H9 (cell line): ENCODE measurements around the gene MYCBP2. TPM values are rescaled to one million over a fixed set of nuclear protein-coding genes. Genes with fewer than 3 reads are reported as not detected.

Experiments used
- DNase-seq: peaks from one replicate; pipeline ENCODE4 v3.0.0-alpha.2; 2017
- H2AFZ ChIP-seq: one replicate; pipeline ENCODE4 v1.6.1; 2013; ENCODE audit warnings: mild to moderate bottlenecking, low read length, control low read depth, moderate library complexity
- H2AK5ac ChIP-seq: 2 replicates; pipeline ENCODE4 v1.6.1; 2013; ENCODE audit warnings: low read length, control low read depth, mixed read lengths; ENCODE audit not compliant: insufficient read length
- H2BK120ac ChIP-seq: one replicate; pipeline ENCODE4 v1.6.1; 2013; ENCODE audit warnings: low read depth, mild to moderate bottlenecking, low read length, control low read depth, inconsistent platforms; ENCODE audit not compliant: poor library complexity, severe bottlenecking
- H2BK12ac ChIP-seq: 2 replicates; pipeline ENCODE4 v1.6.1; 2013; ENCODE audit warnings: low read length, control low read depth, mixed read lengths, low read depth; ENCODE audit not compliant: insufficient read length
- H2BK15ac ChIP-seq: 2 replicates; pipeline ENCODE4 v1.6.1; 2013; ENCODE audit warnings: low read depth, low read length, control low read depth
- H2BK20ac ChIP-seq: one replicate; pipeline ENCODE4 v1.6.1; 2013; ENCODE audit warnings: low read depth, mild to moderate bottlenecking, low read length, control low read depth, inconsistent platforms; ENCODE audit not compliant: poor library complexity, severe bottlenecking
- H2BK5ac ChIP-seq: 2 replicates; pipeline ENCODE4 v1.6.1; 2013; ENCODE audit warnings: low read length, control low read depth, mixed read lengths; ENCODE audit not compliant: insufficient read length
- H3K14ac ChIP-seq: 2 replicates; pipeline ENCODE4 v1.6.1; 2013; ENCODE audit warnings: low read length, control low read depth; ENCODE audit not compliant: insufficient read depth
- H3K18ac ChIP-seq: 2 replicates; pipeline ENCODE4 v1.6.1; 2013; ENCODE audit warnings: low read depth, mild to moderate bottlenecking, mixed read lengths, low read length, control low read depth; ENCODE audit not compliant: insufficient read length
- H3K23ac ChIP-seq: 2 replicates; pipeline ENCODE4 v1.6.1; 2013; ENCODE audit warnings: low read length, control low read depth, mixed read lengths, low read depth; ENCODE audit not compliant: insufficient read length
- H3K23me2 ChIP-seq: 2 replicates; pipeline ENCODE4 v1.6.1; 2013; ENCODE audit warnings: low read depth, mild to moderate bottlenecking, mixed read lengths, low read length, control low read depth; ENCODE audit not compliant: insufficient read length, poor library complexity, severe bottlenecking
- H3K27ac ChIP-seq: 2 replicates; pipeline ENCODE4 v1.5.1; 2013; ENCODE audit warnings: low read length, control low read depth, mixed read lengths, low read depth; ENCODE audit not compliant: insufficient read length
- H3K27me3 ChIP-seq: 2 replicates; pipeline ENCODE4 v1.6.1; 2013; ENCODE audit warnings: low read length, control low read depth, inconsistent platforms; ENCODE audit not compliant: insufficient read depth
- H3K4ac ChIP-seq: 2 replicates; pipeline ENCODE4 v1.6.1; 2013; ENCODE audit warnings: low read depth, mild to moderate bottlenecking, control low read depth, inconsistent platforms, low read length, moderate library complexity
- H3K4me1 ChIP-seq: 2 replicates; pipeline ENCODE4 v1.6.1; 2013; ENCODE audit warnings: low read length, control low read depth, inconsistent platforms; ENCODE audit not compliant: insufficient read depth
- H3K4me2 ChIP-seq: 2 replicates; pipeline ENCODE4 v1.6.1; 2013; ENCODE audit warnings: low read length, control low read depth, mixed read lengths; ENCODE audit not compliant: insufficient read length, insufficient read depth
- H3K56ac ChIP-seq: 2 replicates; pipeline ENCODE4 v1.6.1; 2013; ENCODE audit warnings: low read depth, mild to moderate bottlenecking, mixed read lengths, low read length, control low read depth; ENCODE audit not compliant: insufficient read length
- H3K79me1 ChIP-seq: 2 replicates; pipeline ENCODE4 v1.6.1; 2013; ENCODE audit warnings: low read depth, mild to moderate bottlenecking, moderate library complexity, low read length, control low read depth, inconsistent platforms; ENCODE audit not compliant: insufficient read depth, poor library complexity, severe bottlenecking
- H3K79me2 ChIP-seq: 2 replicates; pipeline ENCODE4 v1.6.1; 2013; ENCODE audit warnings: low read length, control low read depth, inconsistent platforms; ENCODE audit not compliant: insufficient read depth
- H3K9ac ChIP-seq: 2 replicates; pipeline ENCODE4 v1.6.1; 2013; ENCODE audit warnings: low read length, control low read depth, mixed read lengths; ENCODE audit not compliant: insufficient read length; ENCODE audit errors: extremely low read depth
- H3K9me3 ChIP-seq: one replicate; pipeline ENCODE4 v1.6.1; 2013; ENCODE audit warnings: low read depth, low read length, inconsistent platforms; ENCODE audit not compliant: control insufficient read depth
- H3T11ph ChIP-seq: one replicate; pipeline ENCODE4 v1.6.1; 2013; ENCODE audit warnings: mild to moderate bottlenecking, low read length, control low read depth, inconsistent platforms
- H4K20me1 ChIP-seq: one replicate; pipeline ENCODE4 v1.6.1; 2013; ENCODE audit not compliant: control insufficient read depth, insufficient read length, insufficient read depth
- H4K5ac ChIP-seq: 2 replicates; pipeline ENCODE4 v1.6.1; 2013; ENCODE audit warnings: low read depth, mild to moderate bottlenecking, mixed read lengths, low read length, control low read depth; ENCODE audit not compliant: insufficient read length
- H4K8ac ChIP-seq: replicated peaks from 2 replicates; pipeline ENCODE4 v1.6.1; 2013; ENCODE audit warnings: low read length, control low read depth, mixed read lengths, low read depth; ENCODE audit not compliant: insufficient read length
- H4K91ac ChIP-seq: 2 replicates; pipeline ENCODE4 v1.6.1; 2013; ENCODE audit warnings: low read depth, mild to moderate bottlenecking, moderate library complexity, mixed read lengths, low read length, control low read depth; ENCODE audit not compliant: insufficient read length
- H3K27ac Mint-ChIP-seq, 3 experiments: 2 replicates in 2 of 3; 3 replicates in 1 of 3; pipeline ENCODE4 v1.8.0; 2020 to 2021; ENCODE audit warnings: mixed read lengths in 3 of 3, mild to moderate bottlenecking in 1 of 3, moderate library complexity in 1 of 3
- H3K27me3 Mint-ChIP-seq: 2 replicates; pipeline ENCODE4 v1.8.0; 2021; ENCODE audit warnings: low read depth, mild to moderate bottlenecking, moderate library complexity, mixed read lengths
- H3K36me3 Mint-ChIP-seq, 3 experiments: 2 replicates in 2 of 3; 3 replicates in 1 of 3; pipeline ENCODE4 v1.8.0; 2020 to 2021; ENCODE audit warnings: low read depth in 3 of 3, mixed read lengths in 3 of 3; ENCODE audit not compliant: insufficient read depth in 1 of 3
- H3K4me1 Mint-ChIP-seq, 2 experiments: 2 replicates each; pipeline ENCODE4 v1.8.0; 2020; ENCODE audit warnings: mixed read lengths in 2 of 2
- H3K4me3 Mint-ChIP-seq, 2 experiments: 2 replicates in 1 of 2; 3 replicates in 1 of 2; pipeline ENCODE4 v1.8.0; 2020 to 2021; ENCODE audit warnings: mild to moderate bottlenecking in 2 of 2, mixed read lengths in 2 of 2, moderate library complexity in 1 of 2
- H3K9me3 Mint-ChIP-seq, 2 experiments: 2 replicates in 1 of 2; 3 replicates in 1 of 2; pipeline ENCODE4 v1.8.0; 2020; ENCODE audit warnings: mild to moderate bottlenecking in 2 of 2, mixed read lengths in 2 of 2, moderate library complexity in 1 of 2
- CTCF ChIP-seq: fragments of 200-600 bp; sonication (generic); conservative IDR thresholded peaks from 3 replicates; pipeline ENCODE4 v1.8.0; 2021; ENCODE audit warnings: antibody characterized with exemption, mild to moderate bottlenecking
- WGBS: extraction: QIAGEN DNeasy Blood & Tissue Kit; methylation state at CpG from one replicate; pipeline ENCODE4 v1.1.7; 2013; ENCODE audit warnings: missing lambda C conversion rate, low lambda C conversion rate, mixed read lengths; ENCODE audit not compliant: insufficient read length; ENCODE audit errors: extremely low coverage; 5-methylcytosine and 5-hydroxymethylcytosine counted together
- total RNA-seq: library from RNA; stranded (reverse); gene quantifications from 2 replicates; pipeline ENCODE4 v1.2.1, GENCODE V29; 2021

Gene MYCBP2
- total RNA-seq, 1 experiment from 2014 or later, result 32.0 TPM

DNA sequence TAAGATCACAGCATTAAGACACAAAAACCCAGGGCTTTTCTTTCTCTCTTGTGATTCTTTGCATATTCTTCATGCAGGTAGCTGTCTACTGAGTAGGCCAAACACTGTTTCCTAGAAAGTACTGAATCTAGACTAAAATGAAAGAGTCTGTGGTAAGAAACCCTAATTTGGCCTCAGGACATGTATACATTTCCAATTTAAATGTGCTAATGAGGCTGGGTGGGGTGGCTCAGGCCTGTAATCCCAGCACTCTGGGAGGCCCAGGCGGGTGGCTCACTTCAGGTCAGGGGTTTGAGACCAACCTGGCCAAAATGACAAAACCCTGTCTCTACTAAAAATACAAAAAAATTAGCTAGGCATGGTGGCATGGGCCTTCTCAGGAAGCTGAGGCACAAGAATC lies 57.8 kb downstream of the MYCBP2 start:
- no CpG with 5 or more reads among the region's 1 CpG for WGBS
- H3K36me3 Mint-ChIP-seq, result peaks cover 10 to 16% (median 14%) of the 10 kb centered on the region in 3 experiments

More for the DNA sequence above, 57.8 kb downstream of the MYCBP2 start:
- H3K9me3 Mint-ChIP-seq, result no peaks in the 10 kb centered on the region
- H2BK15ac ChIP-seq, result no peak overlapping the region
- no peaks in the 10 kb centered on the region for H3K27me3 Mint-ChIP-seq
- no peak overlapping the region for H2AK5ac ChIP-seq
- H3K23ac ChIP-seq, result no peak overlapping the region
- no peaks in the 10 kb centered on the region for H3K4me1 ChIP-seq
- H4K8ac ChIP-seq, result no peak overlapping the region
- H3K23me2 ChIP-seq, result no peaks in the 10 kb centered on the region
- no peak overlapping the region for H3K56ac ChIP-seq
- no peak overlapping the region for H4K5ac ChIP-seq
- no peak overlapping the region for H3K4me3 Mint-ChIP-seq
- H3K9ac ChIP-seq, result no peak overlapping the region
- H3K4me2 ChIP-seq, result no peak overlapping the region
- H2BK20ac ChIP-seq, result no peak overlapping the region
- H3K27ac Mint-ChIP-seq, result no peak overlapping the region; a peak in 1 of 7 replicates
- no peak overlapping the region for H3K18ac ChIP-seq
- no peak overlapping the region for H2BK120ac ChIP-seq
- H2AFZ ChIP-seq, result no peak overlapping the region
- DNase-seq, result no peak
- no peak for TF ChIP-seq CTCF
- no peaks in the 10 kb centered on the region for H4K20me1 ChIP-seq
- no peaks in the 10 kb centered on the region for H3K27me3 ChIP-seq
- H3K79me1 ChIP-seq, result no peaks in the 10 kb centered on the region
- H3T11ph ChIP-seq, result no peak overlapping the region
- no peaks in the 10 kb centered on the region for H3K79me2 ChIP-seq
- no peak overlapping the region for H3K14ac ChIP-seq
- no peak overlapping the region for H2BK5ac ChIP-seq
- no peak overlapping the region for H3K4ac ChIP-seq
- no peak overlapping the region for H4K91ac ChIP-seq
- no peaks in the 10 kb centered on the region for H3K9me3 ChIP-seq
- H2BK12ac ChIP-seq, result no peak overlapping the region
- H3K27ac ChIP-seq, result no peak overlapping the region
- H3K4me1 Mint-ChIP-seq, result no peaks in the 10 kb centered on the region
